Activated T-helper 2 cell treated with anti-CD3 and anti-CD28 coated beads, Interferon-gamma antibody, Interleukin-2, Interleukin-4, amounts not matched to agents 10 μg/mL and 5 μg/mL and 100 μg/mL, durations not matched to agents 14 hours and 24 hours and 36 hours (primary cell): Measurements from ENCODE around the gene GSE1. TPM values are rescaled to one million over a fixed set of nuclear protein-coding genes. Genes with fewer than 3 reads are reported as not detected.

Experiments used
- DNase-seq: peaks from one replicate; pipeline ENCODE4 v3.0.0; 2021; ENCODE audit warnings: low spot score
- H3K27ac Mint-ChIP-seq: one replicate; pipeline ENCODE4 v1.8.0; 2021; ENCODE audit warnings: mixed read lengths
- H3K27me3 Mint-ChIP-seq: one replicate; pipeline ENCODE4 v1.8.0; 2021; ENCODE audit warnings: low read depth, mixed read lengths
- H3K36me3 Mint-ChIP-seq: one replicate; pipeline ENCODE4 v1.8.0; 2021; ENCODE audit warnings: low read depth, mixed read lengths
- H3K4me1 Mint-ChIP-seq: one replicate; pipeline ENCODE4 v1.8.0; 2021; ENCODE audit warnings: low read depth, mixed read lengths
- H3K4me3 Mint-ChIP-seq: one replicate; pipeline ENCODE4 v1.8.0; 2021; ENCODE audit warnings: low read depth, mild to moderate bottlenecking, moderate library complexity, mixed read lengths
- H3K9me3 Mint-ChIP-seq: one replicate; pipeline ENCODE4 v1.8.0; 2021; ENCODE audit warnings: mixed read lengths
- intact Hi-C: fragments of 100-400 bp; cut with micrococcal nuclease; formaldehyde crosslinking; loops from one replicate; pipeline ENCODE4 v1.15.1; 2023
- total RNA-seq: library from RNA; stranded (reverse); gene quantifications from 2 replicates; pipeline ENCODE4 v1.2.3, GENCODE V29; 2022

The GSE1 gene
- total RNA-seq, 1 donor from 2014 or later: 37.2 TPM

- no peak overlapping the region for H3K27ac Mint-ChIP-seq
- peaks cover 14% of the 10 kb centered on the region for H3K36me3 Mint-ChIP-seq
- no peak for DNase-seq
- no peaks in the 10 kb centered on the region for H3K27me3 Mint-ChIP-seq
- no peaks in the 10 kb centered on the region for H3K4me1 Mint-ChIP-seq
- H3K9me3 Mint-ChIP-seq: peaks cover 12% of the 10 kb centered on the region
- intact Hi-C loops: no loop called here
- H3K4me3 Mint-ChIP-seq: no peak overlapping the region
Measured at GRCh38 chr16:85633888-85634287, 20.8 kb downstream of the GSE1 start.

- Mint-ChIP-seq H3K27ac (no peak overlapping the region), H3K36me3 (peaks cover 5% of the 10 kb centered on the region), H3K9me3 (peaks cover 3% of the 10 kb centered on the region), H3K27me3 (no peaks in the 10 kb centered on the region), H3K4me3 (no peak overlapping the region), H3K4me1 (no peaks in the 10 kb centered on the region)
- intact Hi-C loops: no loop called here
- no peak for DNase-seq
Measured at GRCh38 chr16:85634747-85635544, 21.8 kb downstream of the GSE1 start.

GRCh38 chr16:85635545-85636140 lies 22.5 kb downstream of the GSE1 start:
- Mint-ChIP-seq H3K4me1 (no peaks in the 10 kb centered on the region), H3K27ac (no peak overlapping the region), H3K27me3 (no peaks in the 10 kb centered on the region), H3K4me3 (no peak overlapping the region), H3K36me3 (peaks cover 2% of the 10 kb centered on the region), H3K9me3 (no peaks in the 10 kb centered on the region)
- DNase-seq: no peak
- intact Hi-C loops: no loop called here

GRCh38 chr16:85636234-85636812 lies 23.2 kb downstream of the GSE1 start:
- H3K9me3 Mint-ChIP-seq: no peaks in the 10 kb centered on the region
- no peaks in the 10 kb centered on the region for H3K36me3 Mint-ChIP-seq
- H3K4me3 Mint-ChIP-seq: no peak overlapping the region
- DNase-seq: no peak
- no peaks in the 10 kb centered on the region for H3K27me3 Mint-ChIP-seq
- no peaks in the 10 kb centered on the region for H3K4me1 Mint-ChIP-seq
- H3K27ac Mint-ChIP-seq: no peak overlapping the region
- intact Hi-C loops: no loop called here

- DNase-seq: no peak
- no peak overlapping the region for H3K27ac Mint-ChIP-seq
- H3K4me1 Mint-ChIP-seq: no peaks in the 10 kb centered on the region
- H3K27me3 Mint-ChIP-seq: no peaks in the 10 kb centered on the region
- H3K36me3 Mint-ChIP-seq: no peaks in the 10 kb centered on the region
- intact Hi-C loops: no loop called here
- no peak overlapping the region for H3K4me3 Mint-ChIP-seq
- no peaks in the 10 kb centered on the region for H3K9me3 Mint-ChIP-seq
Measured at GRCh38 chr16:85637061-85637807, 24.1 kb downstream of the GSE1 start.

- Mint-ChIP-seq H3K9me3 (no peaks in the 10 kb centered on the region), H3K36me3 (no peaks in the 10 kb centered on the region), H3K27me3 (no peaks in the 10 kb centered on the region), H3K4me1 (no peaks in the 10 kb centered on the region), H3K27ac (no peak overlapping the region), H3K4me3 (no peak overlapping the region)
- no peak for DNase-seq
- intact Hi-C loops: no loop called here
Measured at GRCh38 chr16:85637808-85638647, 24.9 kb downstream of the GSE1 start.

- Mint-ChIP-seq H3K4me3 (no peak overlapping the region), H3K27me3 (no peaks in the 10 kb centered on the region), H3K36me3 (no peaks in the 10 kb centered on the region), H3K27ac (no peak overlapping the region), H3K9me3 (no peaks in the 10 kb centered on the region), H3K4me1 (no peaks in the 10 kb centered on the region)
- intact Hi-C loops: no loop called here
- DNase-seq: no peak
Measured at GRCh38 chr16:85638695-85639409, 25.7 kb downstream of the GSE1 start.

- Mint-ChIP-seq H3K4me3 (no peak overlapping the region), H3K27me3 (no peaks in the 10 kb centered on the region), H3K9me3 (no peaks in the 10 kb centered on the region)
Measured at GRCh38 chr16:85639529-85640253, 26.6 kb downstream of the GSE1 start.

GRCh38 chr16:85640254-85640558 lies 27.1 kb downstream of the GSE1 start:
- Mint-ChIP-seq H3K36me3 (no peaks in the 10 kb centered on the region), H3K27me3 (no peaks in the 10 kb centered on the region), H3K4me1 (peaks cover 8% of the 10 kb centered on the region)

More at GRCh38 chr16:85639529-85640253, 26.6 kb downstream of the GSE1 start:
- Mint-ChIP-seq H3K36me3 (no peaks in the 10 kb centered on the region), H3K27ac (no peak overlapping the region), H3K4me1 (peaks cover 4% of the 10 kb centered on the region)
- no peak for DNase-seq
- intact Hi-C loops: no loop called here

GRCh38 chr16:85640585-85640984 lies 27.5 kb downstream of the GSE1 start:
- Mint-ChIP-seq H3K27me3 (no peaks in the 10 kb centered on the region), H3K4me1 (peaks cover 9% of the 10 kb centered on the region), H3K27ac (no peak overlapping the region), H3K4me3 (no peak overlapping the region), H3K36me3 (no peaks in the 10 kb centered on the region), H3K9me3 (no peaks in the 10 kb centered on the region)
- DNase-seq: no peak
- intact Hi-C loops: no loop called here

More at GRCh38 chr16:85640254-85640558, 27.1 kb downstream of the GSE1 start:
- no peak for DNase-seq
- Mint-ChIP-seq H3K4me3 (no peak overlapping the region), H3K27ac (no peak overlapping the region), H3K9me3 (no peaks in the 10 kb centered on the region)
- intact Hi-C loops: no loop called here

- peaks cover 9% of the 10 kb centered on the region for H3K4me1 Mint-ChIP-seq
- H3K27me3 Mint-ChIP-seq: no peaks in the 10 kb centered on the region
- intact Hi-C loops: no loop called here
- H3K36me3 Mint-ChIP-seq: no peaks in the 10 kb centered on the region
- no peaks in the 10 kb centered on the region for H3K9me3 Mint-ChIP-seq
- no peak overlapping the region for H3K4me3 Mint-ChIP-seq
- no peak for DNase-seq
- H3K27ac Mint-ChIP-seq: no peak overlapping the region
Measured at GRCh38 chr16:85641305-85641704, 28.2 kb downstream of the GSE1 start.
